IMR-90 (cell line): ENCODE results near the gene RDH11.

Source experiments
- POLR2A ChIP-seq: IDR thresholded peaks from 2 replicates; pipeline ENCODE4 v1.6.1; 2012; ENCODE audit warnings: mild to moderate bottlenecking, low read depth, low read length
- SMC3 ChIP-seq: fragments of 150-350 bp; IDR thresholded peaks from 2 replicates; pipeline ENCODE4 v1.6.1; 2016; ENCODE audit warnings: low read depth, mild to moderate bottlenecking, antibody characterized with exemption, low read length, moderate library complexity
- TF ChIP-seq, protein P1 (sequence below): conservative IDR thresholded peaks from 2 replicates; pipeline ENCODE4 v1.5.1; 2012; ENCODE audit warnings: mild to moderate bottlenecking, low read depth, low read length, improper control_type of control experiment

- TF ChIP-seq POLR2A (no peak), SMC3 (no peak)
- TF ChIP-seq, protein P1, sequence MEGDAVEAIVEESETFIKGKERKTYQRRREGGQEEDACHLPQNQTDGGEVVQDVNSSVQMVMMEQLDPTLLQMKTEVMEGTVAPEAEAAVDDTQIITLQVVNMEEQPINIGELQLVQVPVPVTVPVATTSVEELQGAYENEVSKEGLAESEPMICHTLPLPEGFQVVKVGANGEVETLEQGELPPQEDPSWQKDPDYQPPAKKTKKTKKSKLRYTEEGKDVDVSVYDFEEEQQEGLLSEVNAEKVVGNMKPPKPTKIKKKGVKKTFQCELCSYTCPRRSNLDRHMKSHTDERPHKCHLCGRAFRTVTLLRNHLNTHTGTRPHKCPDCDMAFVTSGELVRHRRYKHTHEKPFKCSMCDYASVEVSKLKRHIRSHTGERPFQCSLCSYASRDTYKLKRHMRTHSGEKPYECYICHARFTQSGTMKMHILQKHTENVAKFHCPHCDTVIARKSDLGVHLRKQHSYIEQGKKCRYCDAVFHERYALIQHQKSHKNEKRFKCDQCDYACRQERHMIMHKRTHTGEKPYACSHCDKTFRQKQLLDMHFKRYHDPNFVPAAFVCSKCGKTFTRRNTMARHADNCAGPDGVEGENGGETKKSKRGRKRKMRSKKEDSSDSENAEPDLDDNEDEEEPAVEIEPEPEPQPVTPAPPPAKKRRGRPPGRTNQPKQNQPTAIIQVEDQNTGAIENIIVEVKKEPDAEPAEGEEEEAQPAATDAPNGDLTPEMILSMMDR = no peak
Measured at GRCh38 chr14:67652189-67652588, 43.4 kb downstream of the RDH11 start.
